ENCODE data around the gene PITPNM3.

Gene PITPNM3

DNA sequence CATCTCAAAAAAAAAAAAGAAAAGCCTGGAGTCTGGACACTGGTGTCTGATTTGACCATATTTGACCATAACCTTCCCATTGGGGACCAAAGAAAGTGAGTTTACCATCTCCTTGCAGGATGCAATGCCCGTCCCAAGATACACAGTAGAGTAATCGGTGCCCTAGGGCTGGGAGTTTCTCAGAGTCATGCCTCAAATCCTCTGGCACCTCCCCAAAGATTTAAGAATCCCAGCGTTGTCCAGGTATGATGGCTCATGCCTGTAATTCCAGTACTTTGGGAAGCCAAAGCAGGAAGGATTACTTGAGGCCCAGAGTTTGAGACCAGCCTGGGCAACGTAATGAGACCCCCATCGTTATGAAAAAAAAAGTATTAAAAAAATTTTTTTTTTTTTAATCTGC, 5.0 kb downstream of the PITPNM3 start:
- DNase-seq = no peak

GRCh38 chr17:6549384-6550036, 6.8 kb downstream of the PITPNM3 start:
- DNase-seq = no peak

- peak in 1 of 2 donors; percentile 23 for DNase-seq
Measured at GRCh38 chr17:6548578-6549330, 7.6 kb downstream of the PITPNM3 start.

DNA sequence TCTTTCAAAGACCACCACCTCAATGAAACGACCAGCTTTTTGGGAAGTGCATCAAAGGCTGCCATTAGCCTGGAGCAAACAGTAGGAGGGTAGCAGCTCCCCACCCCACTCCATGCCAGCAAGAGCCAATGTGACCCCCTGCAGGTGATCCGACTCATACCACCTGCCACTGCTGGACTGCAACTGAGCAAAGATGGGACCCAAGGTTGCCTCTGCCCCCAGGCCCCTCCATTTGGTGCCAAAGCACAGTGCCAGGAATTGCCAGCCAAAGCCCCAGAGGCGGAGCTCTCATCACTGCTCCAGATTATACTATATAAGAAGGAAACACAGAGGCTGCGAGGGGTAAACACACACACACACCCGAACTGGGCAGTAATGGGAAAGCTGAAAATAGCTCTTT, 8.3 kb downstream of the PITPNM3 start:
- DNase-seq = no peak

DNA sequence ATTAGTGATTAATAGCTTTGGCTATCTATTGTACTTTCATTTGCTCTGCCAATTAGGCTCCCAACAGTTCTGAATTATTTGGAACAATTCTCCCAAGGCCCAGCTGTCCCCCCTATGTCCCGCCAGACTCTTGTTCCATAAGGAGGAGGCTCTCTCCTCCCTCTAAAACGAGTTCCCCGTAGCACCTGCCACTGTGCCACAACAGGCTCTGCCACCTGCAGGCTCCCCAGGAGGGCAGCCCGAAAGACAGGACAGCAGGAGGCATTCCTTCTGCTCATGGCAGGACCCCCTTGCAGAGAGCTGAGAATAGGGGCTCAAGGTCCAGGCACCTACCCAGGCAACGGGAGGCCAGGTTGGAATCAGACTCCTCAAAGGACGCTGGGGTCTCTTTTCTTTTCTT, 9.0 kb downstream of the PITPNM3 start:
- no peak for DNase-seq

DNA sequence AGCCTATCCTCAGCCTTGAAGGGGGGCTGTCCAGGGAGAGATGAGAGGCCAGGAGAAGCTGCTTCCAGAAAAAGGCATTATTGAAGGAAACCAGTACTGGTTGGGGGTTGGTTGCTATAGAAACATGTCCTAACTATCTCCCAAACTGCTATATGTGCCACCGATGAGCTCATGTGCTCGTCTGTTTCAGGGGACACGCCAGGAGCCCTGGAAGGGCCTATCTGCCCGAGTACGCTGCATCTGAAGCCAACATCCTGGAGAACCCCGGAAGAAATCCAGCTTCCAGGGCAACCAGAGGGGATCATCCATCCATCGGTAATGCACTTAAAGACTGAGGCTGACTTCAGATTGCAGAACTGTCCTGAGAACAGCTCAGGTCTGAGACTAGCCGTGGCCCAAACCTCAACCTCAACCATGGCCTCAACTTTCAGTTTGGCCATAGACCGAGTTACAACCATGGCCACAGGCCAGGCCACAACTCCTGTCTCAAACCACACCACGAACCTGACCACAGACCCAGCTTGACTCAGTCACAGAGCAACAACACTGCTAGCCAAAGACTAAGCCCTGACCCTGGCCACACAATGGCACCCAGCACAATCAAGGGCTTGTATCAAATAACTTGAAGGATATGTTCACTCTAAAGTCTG, 10.2 kb downstream of the PITPNM3 start:
- DNase-seq = no peak

- no peak for DNase-seq
Measured at GRCh38 chr17:6545291-6545690, 11.1 kb downstream of the PITPNM3 start.

DNA sequence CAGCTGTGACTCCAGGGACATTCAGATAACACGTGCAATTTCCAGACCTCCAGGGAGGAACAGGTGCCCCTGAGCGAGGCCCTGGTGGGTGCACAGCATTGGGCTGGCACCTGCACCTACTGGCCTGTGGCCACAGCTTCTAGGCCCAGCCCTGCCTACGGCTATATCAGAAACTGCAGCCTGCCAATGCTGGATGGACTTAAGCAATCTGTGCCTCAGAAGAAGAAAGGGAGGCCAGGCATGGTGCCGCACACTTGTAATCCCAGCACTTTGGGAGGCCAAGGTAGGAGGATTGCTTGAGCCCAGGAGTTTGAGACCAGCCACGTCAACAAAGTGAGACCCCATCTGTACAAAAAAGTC, 12.4 kb downstream of the PITPNM3 start:
- DNase-seq = no peak

- no peak for DNase-seq
Measured at GRCh38 chr17:6543079-6544010, 13.0 kb downstream of the PITPNM3 start.

DNA sequence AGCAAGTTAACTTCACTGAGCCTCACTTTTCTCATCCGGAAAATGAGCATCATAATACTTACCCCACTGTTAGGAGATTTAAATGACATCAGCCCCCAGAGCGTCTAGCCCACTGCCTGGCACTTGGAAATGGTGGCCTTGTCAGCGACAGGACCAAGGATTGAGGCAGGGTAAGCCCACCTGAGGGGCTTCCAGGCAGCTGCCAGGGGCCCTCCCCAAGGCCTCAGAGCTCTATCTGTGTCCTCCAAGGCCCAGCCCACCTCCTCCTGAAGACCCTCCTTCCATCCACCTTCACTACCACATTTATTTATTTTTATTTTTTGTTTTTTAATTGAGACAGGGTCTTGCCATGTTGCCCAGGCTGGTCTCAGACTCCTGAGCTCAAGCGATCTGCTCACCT, 13.8 kb downstream of the PITPNM3 start:
- no peak for DNase-seq

DNA sequence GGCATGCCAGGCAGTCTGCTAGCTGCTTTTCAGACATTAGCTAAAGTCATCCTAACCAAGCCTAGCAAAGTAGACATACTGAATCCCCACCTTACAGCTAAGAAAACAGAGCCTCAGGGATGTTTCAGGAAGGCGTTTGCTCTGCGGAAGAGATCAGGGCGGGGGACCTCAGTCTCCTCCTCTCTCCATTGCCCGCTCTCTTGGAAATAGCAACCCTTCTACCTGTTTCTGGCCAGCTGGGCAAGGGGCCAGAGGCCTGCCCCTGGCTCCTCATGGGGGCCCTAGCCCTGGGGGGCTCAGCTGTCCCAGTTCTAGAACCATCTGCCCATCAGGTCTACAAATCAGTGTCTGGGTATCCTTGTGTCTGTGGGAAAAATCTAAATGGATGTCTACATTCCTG, 14.5 kb downstream of the PITPNM3 start:
- no peak for DNase-seq

DNA sequence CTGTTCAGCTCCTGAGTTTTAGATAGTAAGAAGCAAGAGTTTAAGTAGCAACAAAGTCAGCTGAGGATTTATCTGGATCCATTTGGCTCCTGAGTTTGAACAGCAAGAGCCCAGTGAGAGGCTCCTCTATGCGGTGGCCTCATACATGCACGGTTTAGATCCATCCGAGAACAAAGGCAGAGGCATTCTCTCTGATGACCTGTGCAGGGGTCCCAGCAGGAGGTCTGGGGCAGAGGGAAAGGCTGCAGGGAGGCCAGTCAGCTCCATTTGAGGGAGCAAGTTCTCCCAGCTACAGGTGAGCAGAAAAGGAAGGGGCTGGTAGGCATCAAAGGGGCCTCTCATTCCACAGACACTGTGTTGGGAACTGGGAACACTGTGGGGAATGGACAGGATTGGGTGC, 16.5 kb downstream of the PITPNM3 start:
- no peak for DNase-seq

GRCh38 chr17:6536566-6537065, 19.7 kb downstream of the PITPNM3 start:
- no peak for DNase-seq

DNA sequence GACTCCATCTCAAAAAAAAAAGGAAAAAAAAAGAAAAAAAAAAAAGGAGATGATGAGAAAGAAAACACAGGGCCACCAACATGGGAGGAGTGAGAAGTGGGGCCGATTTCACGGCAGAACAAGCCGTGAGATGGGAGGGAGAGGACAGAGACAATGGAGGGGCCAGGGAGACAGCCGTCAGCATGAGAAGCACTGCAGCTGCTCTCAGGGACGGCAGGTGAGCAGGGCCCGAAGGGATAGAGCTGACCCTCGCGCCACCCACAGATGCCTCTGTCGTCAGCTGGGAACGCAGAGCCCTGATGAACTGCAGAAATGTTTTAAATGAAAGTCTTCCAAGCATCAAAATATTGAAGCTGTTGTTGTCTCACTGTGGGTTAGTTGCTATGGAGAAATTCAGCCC, 20.3 kb downstream of the PITPNM3 start:
- DNase-seq = no peak

DNA sequence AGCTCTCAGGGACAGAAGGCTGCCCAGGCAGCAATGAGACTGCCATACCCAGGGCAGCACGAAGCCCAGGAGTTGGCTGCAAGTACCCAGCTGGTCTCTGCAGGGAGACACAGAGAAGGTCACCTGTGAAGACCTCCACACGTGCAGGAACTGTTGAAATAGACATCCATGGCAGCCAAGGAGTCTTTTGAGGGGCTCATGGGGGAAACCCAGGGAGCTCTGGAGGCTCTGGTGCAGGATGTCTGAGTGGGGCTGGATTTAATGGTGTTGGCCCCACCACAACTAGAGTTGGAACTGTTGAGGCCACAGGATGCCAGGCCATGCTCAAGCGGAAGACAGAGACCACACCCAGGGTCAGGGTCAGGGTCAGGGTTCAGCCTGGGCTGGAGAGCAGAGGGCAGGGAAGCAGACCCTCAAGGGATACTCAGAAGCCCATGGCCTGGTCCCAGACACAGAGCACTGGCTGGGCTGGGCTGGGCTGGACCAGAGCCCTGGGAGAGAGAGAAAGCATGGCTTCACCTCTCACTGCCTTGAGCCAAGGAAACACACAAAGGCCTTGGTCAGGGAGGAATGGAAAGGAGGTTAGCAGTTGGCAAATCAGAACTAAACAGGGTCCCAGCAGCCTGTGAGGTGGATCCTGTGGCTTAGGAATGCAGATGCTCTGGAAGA, 21.4 kb downstream of the PITPNM3 start:
- no peak for DNase-seq

- DNase-seq = no peak
Measured at GRCh38 chr17:6532441-6532885, 23.9 kb downstream of the PITPNM3 start.

DNA sequence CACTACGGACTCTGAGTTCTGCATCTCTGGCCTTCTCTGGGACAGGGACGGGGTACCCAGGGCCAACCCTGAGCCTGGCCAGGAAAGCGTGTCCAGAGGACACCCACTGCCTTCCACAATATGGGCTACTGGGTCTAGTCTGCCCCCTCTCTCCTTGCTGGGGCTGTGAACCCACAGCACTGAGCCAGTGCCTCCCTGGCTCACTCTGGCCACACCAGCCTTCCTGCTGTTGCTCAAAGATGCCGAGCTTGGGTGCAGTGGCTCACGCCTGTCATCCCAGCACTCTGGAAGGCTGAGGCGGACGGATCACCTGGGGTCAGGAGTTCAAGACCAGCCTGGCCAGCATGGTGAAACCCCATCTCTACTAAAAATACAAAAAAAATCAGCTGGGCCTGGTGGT, 24.8 kb downstream of the PITPNM3 start:
- DNase-seq = no peak

GRCh38 chr17:6530324-6530920, 25.9 kb downstream of the PITPNM3 start:
- DNase-seq = no peak

DNA sequence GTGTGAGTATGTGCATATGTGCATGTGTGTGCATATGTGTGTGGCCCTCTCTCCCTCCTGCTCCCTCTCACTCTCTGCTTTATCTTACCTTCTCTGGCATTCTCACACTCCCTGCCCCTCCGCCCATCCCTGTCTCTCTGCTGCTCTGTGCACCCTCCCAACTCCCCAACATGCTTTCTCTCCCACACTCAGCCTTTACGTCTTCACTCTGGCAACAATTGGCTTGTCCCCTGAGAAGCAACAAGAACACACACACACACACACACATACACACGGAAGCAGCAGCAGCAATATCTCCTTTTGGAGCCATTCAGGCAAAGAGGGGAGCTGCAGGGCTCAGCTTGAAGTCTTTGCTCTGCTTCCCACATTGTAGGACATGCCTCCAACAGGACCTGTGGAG, 27.8 kb downstream of the PITPNM3 start:
- DNase-seq = no peak

GRCh38 chr17:6526362-6527152, 29.8 kb downstream of the PITPNM3 start:
- no peak for DNase-seq

GRCh38 chr17:6525731-6526130, 30.6 kb downstream of the PITPNM3 start:
- DNase-seq = no peak

Data from stimulated activated CD4-positive, alpha-beta T cell treated with anti-CD3 and anti-CD28 coated beads, Interleukin-2, amount 100 ng/mL, for 24 hours (primary cell).